Lower lobe of right lung (tissue), 2 donors: ENCODE results near the gene MYZAP. TPM values are rescaled to one million over a fixed set of nuclear protein-coding genes. Genes with fewer than 3 reads are reported as not detected.

ENCODE experiments used
- ATAC-seq, 2 donors: fragments of 200-7000 bp; cut with Tn5 transposase; one replicate each; pipeline ENCODE4 v1.9.1; 2020 to 2022; ENCODE audit warnings: mild to moderate bottlenecking in 2 of 2, moderate library complexity in 2 of 2
- DNase-seq: peaks from one replicate; pipeline ENCODE4 v3.0.0-alpha.2; 2020
- H3K27ac ChIP-seq: fragments of 200-600 bp; one replicate; pipeline ENCODE4 v1.8.0; 2022
- H3K27me3 ChIP-seq: fragments of 200-600 bp; one replicate; pipeline ENCODE4 v1.8.0; 2022; ENCODE audit warnings: low read depth
- H3K36me3 ChIP-seq: fragments of 200-600 bp; one replicate; pipeline ENCODE4 v1.8.0; 2022; ENCODE audit warnings: mild to moderate bottlenecking
- H3K4me1 ChIP-seq: fragments of 200-600 bp; one replicate; pipeline ENCODE4 v1.8.0; 2022
- H3K4me3 ChIP-seq: fragments of 200-600 bp; one replicate; pipeline ENCODE4 v1.8.0; 2022; ENCODE audit warnings: mild to moderate bottlenecking
- H3K9me3 ChIP-seq: fragments of 200-600 bp; one replicate; pipeline ENCODE4 v1.8.0; 2022
- intact Hi-C: fragments of 100-400 bp; cut with DNase I; formaldehyde crosslinking; loops from one replicate; pipeline ENCODE4 v1.11.0; 2022
- total RNA-seq: library from RNA; stranded (reverse); fragmentation: NEBNext Ultra II Directional; extraction: Animal tissue kit (Norgen Biotek cat#: 25700); gene quantifications from one replicate; pipeline ENCODE4 v1.2.1, GENCODE V29; 2021
- TF ChIP-seq, protein P1 (sequence below): fragments of 200-600 bp; IDR thresholded peaks from one replicate; pipeline ENCODE4 v1.8.0; 2022; ENCODE audit warnings: antibody characterized with exemption, mild to moderate bottlenecking
- donor health status: DM: no; HTN: yes; CAD: no; lungs with severe emphysema.

The MYZAP gene
- total RNA-seq, 1 donor from 2014 or later: 41.3 TPM

DNA sequence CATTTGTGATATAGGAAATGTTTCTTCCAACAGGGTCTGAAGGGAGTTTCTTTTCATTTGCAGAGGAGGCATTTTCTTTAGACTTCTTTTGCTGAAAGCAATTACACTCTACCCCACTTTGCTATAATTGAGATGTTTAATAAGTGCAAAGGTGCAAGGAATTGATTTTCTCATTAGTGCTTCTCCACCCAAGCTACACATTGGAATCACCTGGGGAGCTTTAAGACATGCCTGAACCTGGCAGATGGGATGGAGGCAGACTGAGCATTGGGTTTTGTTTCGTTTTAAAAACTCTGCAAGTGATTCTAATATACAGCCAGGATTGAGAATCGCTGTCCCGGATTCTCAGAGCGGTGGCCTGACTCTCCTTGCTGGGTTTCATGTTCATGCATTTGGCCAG lies 52.1 kb downstream of the MYZAP start:
- Histone ChIP-seq H3K9me3 (no peaks in the 10 kb centered on the region), H3K36me3 (peaks cover 18% of the 10 kb centered on the region), H3K4me1 (peaks cover 9% of the 10 kb centered on the region), H3K4me3 (no peak overlapping the region), H3K27me3 (no peaks in the 10 kb centered on the region), H3K27ac (no peak overlapping the region)
- intact Hi-C loops: no loop called here
- DNase-seq: no peak
- TF ChIP-seq, protein P1, sequence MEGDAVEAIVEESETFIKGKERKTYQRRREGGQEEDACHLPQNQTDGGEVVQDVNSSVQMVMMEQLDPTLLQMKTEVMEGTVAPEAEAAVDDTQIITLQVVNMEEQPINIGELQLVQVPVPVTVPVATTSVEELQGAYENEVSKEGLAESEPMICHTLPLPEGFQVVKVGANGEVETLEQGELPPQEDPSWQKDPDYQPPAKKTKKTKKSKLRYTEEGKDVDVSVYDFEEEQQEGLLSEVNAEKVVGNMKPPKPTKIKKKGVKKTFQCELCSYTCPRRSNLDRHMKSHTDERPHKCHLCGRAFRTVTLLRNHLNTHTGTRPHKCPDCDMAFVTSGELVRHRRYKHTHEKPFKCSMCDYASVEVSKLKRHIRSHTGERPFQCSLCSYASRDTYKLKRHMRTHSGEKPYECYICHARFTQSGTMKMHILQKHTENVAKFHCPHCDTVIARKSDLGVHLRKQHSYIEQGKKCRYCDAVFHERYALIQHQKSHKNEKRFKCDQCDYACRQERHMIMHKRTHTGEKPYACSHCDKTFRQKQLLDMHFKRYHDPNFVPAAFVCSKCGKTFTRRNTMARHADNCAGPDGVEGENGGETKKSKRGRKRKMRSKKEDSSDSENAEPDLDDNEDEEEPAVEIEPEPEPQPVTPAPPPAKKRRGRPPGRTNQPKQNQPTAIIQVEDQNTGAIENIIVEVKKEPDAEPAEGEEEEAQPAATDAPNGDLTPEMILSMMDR: no peak
- ATAC-seq: no peak

DNA sequence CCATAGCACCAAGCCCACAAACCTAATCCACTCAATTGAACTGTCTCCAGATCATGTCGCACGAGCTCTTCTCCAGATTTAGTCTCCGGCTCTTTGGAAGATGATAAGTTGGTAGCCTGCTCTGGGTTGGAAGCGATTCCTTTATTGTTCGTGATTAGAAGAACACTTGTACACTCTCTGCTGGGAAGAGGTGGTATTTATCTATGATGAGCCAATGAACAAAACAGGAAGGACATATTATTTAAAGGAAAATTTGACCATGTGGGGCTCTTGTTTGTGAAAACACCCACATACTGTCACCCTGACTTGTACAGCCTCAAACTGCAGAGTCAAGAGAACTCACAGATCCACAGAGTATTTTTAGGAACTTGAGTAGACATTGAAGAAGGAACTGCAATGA lies 54.4 kb downstream of the MYZAP start:
- no peak for ATAC-seq
- Histone ChIP-seq H3K27me3 (no peaks in the 10 kb centered on the region), H3K4me3 (no peak overlapping the region), H3K27ac (no peak overlapping the region), H3K4me1 (peaks cover 9% of the 10 kb centered on the region), H3K36me3 (no peaks in the 10 kb centered on the region), H3K9me3 (no peaks in the 10 kb centered on the region)
- DNase-seq: no peak
- intact Hi-C loops: no loop called here
- TF ChIP-seq, protein P1: no peak

DNA sequence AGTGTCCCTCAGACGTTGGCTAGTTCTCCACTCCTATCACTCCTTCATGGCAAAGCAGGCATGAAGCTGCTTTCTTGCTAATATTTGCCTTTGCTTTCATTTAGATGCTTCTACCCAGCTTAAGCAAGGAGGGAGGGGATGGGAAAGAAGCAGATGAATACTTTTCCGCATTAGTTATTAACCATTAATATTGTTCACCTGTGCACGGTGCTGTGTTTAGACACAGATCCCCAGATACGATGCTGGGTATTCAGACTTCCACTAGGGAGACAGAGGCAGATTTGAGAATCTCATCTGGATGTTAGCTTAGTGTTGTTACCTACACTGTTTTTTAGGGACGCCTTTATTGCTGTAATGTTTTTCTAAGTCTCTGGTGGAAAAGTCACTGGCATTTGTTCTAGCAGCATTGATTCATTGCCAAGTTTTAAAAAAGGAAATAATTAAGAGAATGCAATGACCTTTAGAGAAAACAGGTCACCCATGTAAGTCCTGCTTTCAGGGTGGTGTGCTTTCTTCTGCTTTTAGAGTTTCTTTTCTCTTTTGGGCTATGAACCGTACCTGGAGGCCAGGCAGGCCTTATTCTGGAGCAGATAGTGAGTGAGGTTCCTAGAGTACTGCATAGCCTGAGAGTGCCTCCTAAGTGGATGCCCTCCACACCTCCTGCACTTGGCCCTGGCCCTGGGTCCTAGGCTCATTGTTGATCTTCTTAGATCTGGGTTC lies 55.5 kb downstream of the MYZAP start:
- H3K36me3 ChIP-seq: no peaks in the 10 kb centered on the region
- TF ChIP-seq, protein P1: no peak
- peaks cover 9% of the 10 kb centered on the region for H3K4me1 ChIP-seq
- no peak overlapping the region for H3K27ac ChIP-seq
- no peaks in the 10 kb centered on the region for H3K27me3 ChIP-seq
- ATAC-seq (no peak), DNase-seq (no peak)
- no peaks in the 10 kb centered on the region for H3K9me3 ChIP-seq
- no peak overlapping the region for H3K4me3 ChIP-seq
- intact Hi-C loops: no loop called here

DNA sequence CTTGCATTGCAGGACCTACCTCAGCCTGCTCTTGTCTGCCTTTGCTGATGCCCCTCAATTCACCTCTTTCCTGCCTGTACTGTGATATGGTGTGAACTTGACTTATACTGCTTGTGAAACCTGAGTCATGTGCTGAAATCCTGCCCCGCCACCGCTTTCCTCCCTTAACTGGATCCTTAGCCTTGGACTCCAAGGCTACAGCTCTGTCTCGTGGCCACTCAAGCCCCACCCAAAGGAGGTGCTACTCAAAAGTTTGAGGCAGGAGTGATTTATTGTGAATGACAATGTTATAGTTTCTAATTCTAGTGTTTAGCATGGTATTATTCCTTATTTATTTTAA lies 56.1 kb downstream of the MYZAP start:
- no peaks in the 10 kb centered on the region for H3K9me3 ChIP-seq
- no peaks in the 10 kb centered on the region for H3K36me3 ChIP-seq
- no peaks in the 10 kb centered on the region for H3K27me3 ChIP-seq
- TF ChIP-seq, protein P1: no peak
- DNase-seq: no peak
- H3K27ac ChIP-seq: no peak overlapping the region
- intact Hi-C loops: no loop called here
- ATAC-seq: peak in 1 of 2 donors; percentile 85
- H3K4me1 ChIP-seq: peaks cover 9% of the 10 kb centered on the region
- no peak overlapping the region for H3K4me3 ChIP-seq

DNA sequence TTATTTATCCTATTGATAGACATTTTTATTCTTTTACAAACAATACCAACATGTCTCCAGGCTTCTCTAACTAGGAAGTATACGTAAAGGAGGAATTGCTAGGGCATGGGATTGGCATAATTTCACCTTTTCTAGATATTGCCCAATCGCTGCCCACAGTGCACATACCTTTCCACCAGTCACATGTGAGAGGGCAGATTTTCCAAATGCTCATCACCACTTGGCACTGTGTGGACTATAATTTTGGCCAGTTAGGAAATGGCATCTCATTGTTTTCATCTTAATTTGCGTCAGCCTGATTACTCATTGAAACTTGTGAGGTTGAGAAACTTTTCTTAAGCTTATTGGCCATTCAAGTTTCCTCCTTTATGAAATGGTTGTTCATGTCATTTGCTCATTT lies 57.4 kb downstream of the MYZAP start:
- intact Hi-C loops: no loop called here
- Histone ChIP-seq H3K9me3 (no peaks in the 10 kb centered on the region), H3K27ac (no peak overlapping the region), H3K27me3 (no peaks in the 10 kb centered on the region), H3K4me3 (no peak overlapping the region), H3K36me3 (no peaks in the 10 kb centered on the region), H3K4me1 (peaks cover 9% of the 10 kb centered on the region)
- no peak for DNase-seq
- no peak for ATAC-seq
- TF ChIP-seq, protein P1: no peak
